ENCODE data around the gene SENP8.

The SENP8 gene

GRCh38 chr15:72086010-72086697, 32.0 kb upstream of the SENP8 start:
- no peak overlapping the region for H4K8ac ChIP-seq (ENCODE audit: low read depth, low read length)
- no peak overlapping the region for H3K4me2 ChIP-seq (ENCODE audit: low read length)
- H3K79me2 ChIP-seq (ENCODE audit: control insufficient read depth, insufficient read depth, low read length, poor library complexity): no peaks in the 10 kb centered on the region
- H3K23ac ChIP-seq (ENCODE audit: low read length): no peak overlapping the region
- no peak overlapping the region for H3K4me3 ChIP-seq (ENCODE audit: low read depth, low read length)
- no peak overlapping the region for H3K9ac ChIP-seq (ENCODE audit: low read length)
- no peak overlapping the region for H2BK5ac ChIP-seq (ENCODE audit: low read depth, low read length, poor library complexity)
- H2AFZ ChIP-seq (ENCODE audit: insufficient read depth, low read length, poor library complexity): no peak overlapping the region
- no peaks in the 10 kb centered on the region for H3K36me3 ChIP-seq (ENCODE audit: control insufficient read depth in 1 of 2, insufficient read depth in 2 of 2, low read length in 2 of 2)
- H2BK12ac ChIP-seq (ENCODE audit: low read length): no peak overlapping the region
- H4K91ac ChIP-seq (ENCODE audit: low read depth, low read length): no peak overlapping the region
- no peak overlapping the region for H2AK5ac ChIP-seq (ENCODE audit: low read length)
- no peaks in the 10 kb centered on the region for H3K27me3 ChIP-seq (ENCODE audit: insufficient read depth, low read length)
- peaks cover 4% of the 10 kb centered on the region for H3K9me3 ChIP-seq (ENCODE audit: insufficient read depth, low read depth, low read length)
- no peaks in the 10 kb centered on the region for H3K4me1 ChIP-seq (ENCODE audit: control insufficient read depth in 1 of 2, insufficient read depth in 2 of 2, low read length in 2 of 2)
- no peak overlapping the region for H3K4ac ChIP-seq (ENCODE audit: low read depth, low read length)
- WGBS (ENCODE audit: extremely low coverage, insufficient coverage, insufficient read length): no CpG with 5 or more reads among the region's 11 CpGs
- no peak overlapping the region for H3K18ac ChIP-seq (ENCODE audit: low read length)
- no peak overlapping the region for H2BK120ac ChIP-seq (ENCODE audit: insufficient read depth, low read length, poor library complexity)
- no peak overlapping the region for H4K12ac ChIP-seq (ENCODE audit: low read depth, low read length)
- DNase-seq: no peak
- no peak overlapping the region for H3K27ac ChIP-seq (ENCODE audit: low read depth, low read length)
- no peak overlapping the region for H3K14ac ChIP-seq (ENCODE audit: low read length)
- no peaks in the 10 kb centered on the region for H3K79me1 ChIP-seq (ENCODE audit: low read length)

- no peak overlapping the region for H2BK5ac ChIP-seq (ENCODE audit: low read depth, low read length, poor library complexity)
- no CpG with 5 or more reads among the region's 9 CpGs for whole genome bisulfite sequencing (ENCODE audit: extremely low coverage, insufficient coverage, insufficient read length)
Measured at GRCh38 chr15:72086920-72087648, 31.1 kb upstream of the SENP8 start.

GRCh38 chr15:72092006-72092405, 26.2 kb upstream of the SENP8 start:
- Histone ChIP-seq H2AFZ (ENCODE audit: insufficient read depth, low read length, poor library complexity) (no peak overlapping the region), H4K12ac (ENCODE audit: low read depth, low read length) (no peak overlapping the region), H3K27ac (ENCODE audit: low read depth, low read length) (no peak overlapping the region), H3K9me3 (ENCODE audit: insufficient read depth, low read depth, low read length) (peaks cover 2% of the 10 kb centered on the region), H3K4ac (ENCODE audit: low read depth, low read length) (no peak overlapping the region), H2BK5ac (ENCODE audit: low read depth, low read length, poor library complexity) (peak overlapping the region; percentile 31), H2BK120ac (ENCODE audit: insufficient read depth, low read length, poor library complexity) (no peak overlapping the region), H3K14ac (ENCODE audit: low read length) (no peak overlapping the region), H3K23ac (ENCODE audit: low read length) (no peak overlapping the region), H2BK12ac (ENCODE audit: low read length) (no peak overlapping the region), H3K18ac (ENCODE audit: low read length) (no peak overlapping the region), H3K4me3 (ENCODE audit: low read depth, low read length) (no peak overlapping the region), H2AK5ac (ENCODE audit: low read length) (no peak overlapping the region), H3K9ac (ENCODE audit: low read length) (no peak overlapping the region), H4K91ac (ENCODE audit: low read depth, low read length) (no peak overlapping the region), H3K27me3 (ENCODE audit: insufficient read depth, low read length) (no peaks in the 10 kb centered on the region), H4K8ac (ENCODE audit: low read depth, low read length) (no peak overlapping the region), H3K36me3 (ENCODE audit: control insufficient read depth in 1 of 2, insufficient read depth in 2 of 2, low read length in 2 of 2) (no peaks in the 10 kb centered on the region), H3K79me2 (ENCODE audit: control insufficient read depth, insufficient read depth, low read length, poor library complexity) (no peaks in the 10 kb centered on the region), H3K4me1 (ENCODE audit: control insufficient read depth in 1 of 2, insufficient read depth in 2 of 2, low read length in 2 of 2) (no peaks in the 10 kb centered on the region), H3K79me1 (ENCODE audit: low read length) (no peaks in the 10 kb centered on the region), H3K4me2 (ENCODE audit: low read length) (no peak overlapping the region)
- no CpG with 5 or more reads among the region's 3 CpGs for WGBS (ENCODE audit: extremely low coverage, insufficient coverage, insufficient read length)
- DNase-seq: no peak

More at GRCh38 chr15:72086920-72087648, 31.1 kb upstream of the SENP8 start:
- Histone ChIP-seq H4K12ac (ENCODE audit: low read depth, low read length) (no peak overlapping the region), H3K14ac (ENCODE audit: low read length) (no peak overlapping the region), H3K4me1 (ENCODE audit: control insufficient read depth in 1 of 2, insufficient read depth in 2 of 2, low read length in 2 of 2) (no peaks in the 10 kb centered on the region), H3K9ac (ENCODE audit: low read length) (no peak overlapping the region), H3K9me3 (ENCODE audit: insufficient read depth, low read depth, low read length) (peaks cover 4% of the 10 kb centered on the region), H3K4me3 (ENCODE audit: low read depth, low read length) (no peak overlapping the region), H3K79me2 (ENCODE audit: control insufficient read depth, insufficient read depth, low read length, poor library complexity) (no peaks in the 10 kb centered on the region), H3K36me3 (ENCODE audit: control insufficient read depth in 1 of 2, insufficient read depth in 2 of 2, low read length in 2 of 2) (no peaks in the 10 kb centered on the region), H3K27ac (ENCODE audit: low read depth, low read length) (no peak overlapping the region), H3K79me1 (ENCODE audit: low read length) (no peaks in the 10 kb centered on the region), H4K91ac (ENCODE audit: low read depth, low read length) (no peak overlapping the region), H2AFZ (ENCODE audit: insufficient read depth, low read length, poor library complexity) (no peak overlapping the region), H3K27me3 (ENCODE audit: insufficient read depth, low read length) (no peaks in the 10 kb centered on the region), H3K18ac (ENCODE audit: low read length) (no peak overlapping the region), H3K4ac (ENCODE audit: low read depth, low read length) (no peak overlapping the region), H2BK120ac (ENCODE audit: insufficient read depth, low read length, poor library complexity) (no peak overlapping the region), H3K23ac (ENCODE audit: low read length) (no peak overlapping the region), H4K8ac (ENCODE audit: low read depth, low read length) (no peak overlapping the region), H3K4me2 (ENCODE audit: low read length) (no peak overlapping the region), H2AK5ac (ENCODE audit: low read length) (no peak overlapping the region), H2BK12ac (ENCODE audit: low read length) (no peak overlapping the region)
- no peak for DNase-seq

GRCh38 chr15:72092691-72093090, 25.5 kb upstream of the SENP8 start:
- Histone ChIP-seq H4K91ac (ENCODE audit: low read depth, low read length) (no peak overlapping the region), H3K4me1 (ENCODE audit: control insufficient read depth in 1 of 2, insufficient read depth in 2 of 2, low read length in 2 of 2) (no peaks in the 10 kb centered on the region), H2BK120ac (ENCODE audit: insufficient read depth, low read length, poor library complexity) (no peak overlapping the region), H3K4me2 (ENCODE audit: low read length) (no peak overlapping the region), H3K23ac (ENCODE audit: low read length) (no peak overlapping the region), H3K14ac (ENCODE audit: low read length) (no peak overlapping the region), H2AK5ac (ENCODE audit: low read length) (no peak overlapping the region), H3K18ac (ENCODE audit: low read length) (no peak overlapping the region), H2BK5ac (ENCODE audit: low read depth, low read length, poor library complexity) (no peak overlapping the region), H3K4me3 (ENCODE audit: low read depth, low read length) (no peak overlapping the region), H3K79me2 (ENCODE audit: control insufficient read depth, insufficient read depth, low read length, poor library complexity) (no peaks in the 10 kb centered on the region), H2BK12ac (ENCODE audit: low read length) (no peak overlapping the region), H2AFZ (ENCODE audit: insufficient read depth, low read length, poor library complexity) (no peak overlapping the region), H3K79me1 (ENCODE audit: low read length) (no peaks in the 10 kb centered on the region), H3K36me3 (ENCODE audit: control insufficient read depth in 1 of 2, insufficient read depth in 2 of 2, low read length in 2 of 2) (no peaks in the 10 kb centered on the region), H3K4ac (ENCODE audit: low read depth, low read length) (no peak overlapping the region), H3K9me3 (ENCODE audit: insufficient read depth, low read depth, low read length) (no peaks in the 10 kb centered on the region), H4K12ac (ENCODE audit: low read depth, low read length) (no peak overlapping the region), H3K27ac (ENCODE audit: low read depth, low read length) (no peak overlapping the region), H4K8ac (ENCODE audit: low read depth, low read length) (no peak overlapping the region), H3K27me3 (ENCODE audit: insufficient read depth, low read length) (no peaks in the 10 kb centered on the region), H3K9ac (ENCODE audit: low read length) (no peak overlapping the region)
- DNase-seq: no peak
